ENCODE measurements around the gene IGF2BP2.
"Not testable (repeated sequence)": the region's sequence is repeated elsewhere in the genome, so short reads cannot be mapped to it uniquely, and the experiment has no call there.

IGF2BP2 gene

DNA sequence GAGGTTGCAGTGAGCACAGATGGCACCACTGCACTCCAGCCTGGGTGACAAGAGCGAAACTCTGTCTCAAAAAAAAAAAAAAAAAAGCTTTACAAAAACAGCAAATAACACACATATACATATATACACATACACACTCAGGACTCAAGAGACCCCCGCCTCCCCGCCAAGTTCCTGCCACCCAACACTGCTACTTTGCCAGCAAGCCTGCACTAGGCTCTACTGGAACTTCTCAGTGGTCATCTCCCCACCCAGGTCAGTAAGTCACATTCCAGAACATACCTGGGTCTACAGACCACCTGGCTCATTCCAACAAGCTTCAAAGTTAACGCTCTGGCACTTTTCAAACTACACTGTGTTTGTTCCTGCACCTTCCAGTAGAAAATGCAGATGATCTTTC is 176.4 kb downstream of the IGF2BP2 start:
- Histone ChIP-seq H3K4me1 (ENCODE audit: control insufficient read depth, insufficient read depth, low read length, poor library complexity, severe bottlenecking) (peaks cover 18% of the 10 kb centered on the region), H3K36me3 (ENCODE audit: control insufficient read depth, insufficient read depth, low read length) (peaks cover 97% of the 10 kb centered on the region), H3K9me3 (ENCODE audit: control insufficient read depth, low read length) (no peaks in the 10 kb centered on the region), H3K4me3 (ENCODE audit: extremely low read depth, insufficient read depth, low read length, poor library complexity, severe bottlenecking) (no peak overlapping the region), H3K27ac (ENCODE audit: low read depth, low read length, severe bottlenecking) (no peak overlapping the region)
- WGBS, 2 experiments (ENCODE audit: insufficient coverage in 2 of 2), result 91 to 100% methylated on average over 3 of the region's 4 CpGs

DNA sequence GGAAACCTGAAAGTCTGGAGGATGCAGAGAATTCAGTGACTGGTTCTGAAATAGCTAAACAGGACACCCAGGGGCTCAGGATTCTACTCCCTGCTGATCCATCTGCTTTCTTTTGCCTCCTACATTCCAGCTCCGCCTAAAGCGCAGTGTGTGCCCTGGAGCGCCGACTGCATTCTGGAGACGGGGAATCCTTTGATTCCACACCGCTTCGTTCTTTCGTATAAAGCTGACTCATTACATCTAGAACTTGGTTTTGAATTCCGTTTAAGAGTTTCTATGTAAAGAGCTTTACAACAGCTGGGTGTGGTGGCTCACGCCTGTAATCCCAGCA is 177.0 kb downstream of the IGF2BP2 start:
- Histone ChIP-seq H3K27ac (ENCODE audit: low read depth, low read length, severe bottlenecking) (peak overlapping the region; percentile 10), H3K4me1 (ENCODE audit: control insufficient read depth, insufficient read depth, low read length, poor library complexity, severe bottlenecking) (peaks cover 18% of the 10 kb centered on the region), H3K36me3 (ENCODE audit: control insufficient read depth, insufficient read depth, low read length) (peaks cover 99% of the 10 kb centered on the region), H3K9me3 (ENCODE audit: control insufficient read depth, low read length) (no peaks in the 10 kb centered on the region), H3K4me3 (ENCODE audit: extremely low read depth, insufficient read depth, low read length, poor library complexity, severe bottlenecking) (no peak overlapping the region)
- WGBS, 2 experiments (ENCODE audit: insufficient coverage in 2 of 2), result 94 to 98% methylated on average over 6 to 10 of the region's 10 CpGs

- no peaks in the 10 kb centered on the region for H3K9me3 ChIP-seq (ENCODE audit: control insufficient read depth, low read length)
- peaks cover 99% of the 10 kb centered on the region for H3K36me3 ChIP-seq (ENCODE audit: control insufficient read depth, insufficient read depth, low read length)
- 91 to 94% methylated on average over 13 to 17 of the region's 19 CpGs for WGBS, 2 experiments (ENCODE audit: insufficient coverage in 2 of 2)
- H3K27ac ChIP-seq (ENCODE audit: low read depth, low read length, severe bottlenecking), result peak overlapping the region; percentile 10
- peaks cover 18% of the 10 kb centered on the region for H3K4me1 ChIP-seq (ENCODE audit: control insufficient read depth, insufficient read depth, low read length, poor library complexity, severe bottlenecking)
- H3K4me3 ChIP-seq (ENCODE audit: extremely low read depth, insufficient read depth, low read length, poor library complexity, severe bottlenecking), result no peak overlapping the region
Observed at GRCh38 chr3:185647134-185647879, 177.5 kb downstream of the IGF2BP2 start.

- H3K27ac ChIP-seq (ENCODE audit: low read depth, low read length, severe bottlenecking), result peak overlapping the region; percentile 29
- 80 to 89% methylated on average over 10 of the region's 14 CpGs for WGBS, 2 experiments (ENCODE audit: insufficient coverage in 2 of 2)
- H3K36me3 ChIP-seq (ENCODE audit: control insufficient read depth, insufficient read depth, low read length), result peaks cover 99% of the 10 kb centered on the region
- no peak overlapping the region for H3K4me3 ChIP-seq (ENCODE audit: extremely low read depth, insufficient read depth, low read length, poor library complexity, severe bottlenecking)
- H3K4me1 ChIP-seq (ENCODE audit: control insufficient read depth, insufficient read depth, low read length, poor library complexity, severe bottlenecking), result peaks cover 18% of the 10 kb centered on the region
- no peaks in the 10 kb centered on the region for H3K9me3 ChIP-seq (ENCODE audit: control insufficient read depth, low read length)
Observed at GRCh38 chr3:185646382-185647133, 178.3 kb downstream of the IGF2BP2 start.

GRCh38 chr3:185645596-185646381 is 179.1 kb downstream of the IGF2BP2 start:
- Histone ChIP-seq H3K4me3 (ENCODE audit: extremely low read depth, insufficient read depth, low read length, poor library complexity, severe bottlenecking) (no peak overlapping the region), H3K9me3 (ENCODE audit: control insufficient read depth, low read length) (no peaks in the 10 kb centered on the region), H3K36me3 (ENCODE audit: control insufficient read depth, insufficient read depth, low read length) (peaks cover 96% of the 10 kb centered on the region), H3K27ac (ENCODE audit: low read depth, low read length, severe bottlenecking) (peak overlapping the region; percentile 2), H3K4me1 (ENCODE audit: control insufficient read depth, insufficient read depth, low read length, poor library complexity, severe bottlenecking) (peaks cover 18% of the 10 kb centered on the region)
- 81 to 83% methylated on average over 10 to 15 of the region's 16 CpGs for WGBS, 2 experiments (ENCODE audit: insufficient coverage in 2 of 2)

DNA sequence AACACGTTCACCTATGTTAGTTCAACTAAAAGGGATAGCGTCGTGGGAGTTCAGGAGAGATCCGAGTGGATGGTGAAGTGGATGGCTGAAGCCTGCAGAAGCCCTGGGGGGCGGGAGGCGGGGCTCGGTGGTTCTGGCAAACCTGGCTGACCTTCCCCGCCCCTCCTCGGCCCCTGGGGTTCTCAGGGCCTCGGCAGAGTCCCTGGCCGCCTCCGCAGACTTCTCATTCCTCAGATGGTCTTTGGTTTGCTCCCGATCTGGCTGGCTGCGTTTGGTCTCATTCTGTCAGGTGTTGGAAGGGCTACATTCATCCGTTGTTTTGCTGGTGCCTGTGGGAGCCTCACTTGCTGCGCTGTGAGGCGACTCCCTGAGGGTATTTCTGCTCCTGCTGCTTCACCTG is 179.7 kb downstream of the IGF2BP2 start:
- H3K4me1 ChIP-seq (ENCODE audit: control insufficient read depth, insufficient read depth, low read length, poor library complexity, severe bottlenecking), result peaks cover 18% of the 10 kb centered on the region
- WGBS, 2 experiments (ENCODE audit: insufficient coverage in 2 of 2), result 82 to 88% methylated on average over 13 to 16 of the region's 17 CpGs
- not testable (repeated sequence) for H3K4me3 ChIP-seq (ENCODE audit: extremely low read depth, insufficient read depth, low read length, poor library complexity, severe bottlenecking); H3K9me3 ChIP-seq (ENCODE audit: control insufficient read depth, low read length); H3K27ac ChIP-seq (ENCODE audit: low read depth, low read length, severe bottlenecking)
- peaks cover 94% of the 10 kb centered on the region for H3K36me3 ChIP-seq (ENCODE audit: control insufficient read depth, insufficient read depth, low read length)

DNA sequence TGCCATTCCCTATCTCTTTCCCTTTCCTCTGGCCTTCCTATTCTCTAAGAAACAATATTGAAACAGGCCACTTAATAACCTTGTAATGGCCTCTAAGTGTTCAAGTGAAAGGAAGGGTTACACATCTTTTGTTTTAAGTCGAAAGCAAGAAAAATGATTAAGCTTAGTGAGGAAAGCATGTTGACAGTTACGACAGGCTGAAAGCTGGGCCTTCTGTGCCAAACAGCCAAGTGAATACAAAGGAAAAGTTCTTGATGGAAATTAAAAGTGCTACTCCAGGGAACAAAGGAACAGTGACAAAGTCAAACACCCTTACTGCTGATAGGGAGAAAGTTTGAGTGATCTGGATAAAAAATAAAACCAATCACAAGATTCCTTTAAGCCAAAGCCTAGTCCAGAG is 184.5 kb downstream of the IGF2BP2 start:
- no peak overlapping the region for H3K27ac ChIP-seq (ENCODE audit: low read depth, low read length, severe bottlenecking)
- WGBS, 2 experiments (ENCODE audit: insufficient coverage in 2 of 2), result 92 to 100% methylated on average over 1 to 2 of the region's 2 CpGs
- no peaks in the 10 kb centered on the region for H3K4me1 ChIP-seq (ENCODE audit: control insufficient read depth, insufficient read depth, low read length, poor library complexity, severe bottlenecking)
- H3K4me3 ChIP-seq (ENCODE audit: extremely low read depth, insufficient read depth, low read length, poor library complexity, severe bottlenecking), result no peak overlapping the region
- peaks cover 48% of the 10 kb centered on the region for H3K36me3 ChIP-seq (ENCODE audit: control insufficient read depth, insufficient read depth, low read length)
- H3K9me3 ChIP-seq (ENCODE audit: control insufficient read depth, low read length), result no peaks in the 10 kb centered on the region

DNA sequence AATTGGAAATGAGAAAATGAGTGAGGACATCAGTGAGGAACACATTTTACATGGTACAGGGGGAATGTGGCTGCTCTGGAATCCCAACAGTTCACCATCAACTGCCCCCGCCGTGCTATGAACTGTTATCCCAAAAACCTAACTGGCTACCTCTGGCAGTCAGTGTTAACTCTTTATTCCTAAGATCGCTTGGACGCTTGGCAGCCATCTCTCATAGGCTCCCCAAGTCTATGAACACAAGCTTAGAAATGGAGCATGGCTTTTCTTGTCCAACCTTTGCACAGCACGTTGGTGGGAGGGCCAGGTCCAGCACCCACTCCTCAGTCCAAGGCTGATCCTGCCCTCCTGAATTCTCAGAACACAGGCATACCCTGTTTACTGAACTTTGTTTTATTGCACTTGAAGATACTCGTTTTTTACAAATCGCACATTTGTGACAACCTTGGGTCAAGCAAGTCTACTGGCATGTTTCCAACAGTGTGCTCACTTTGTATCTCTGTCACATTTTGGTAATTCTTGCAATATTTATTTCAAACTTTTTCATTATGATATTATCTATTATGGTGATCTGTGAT is 185.1 kb downstream of the IGF2BP2 start:
- Histone ChIP-seq H3K4me1 (ENCODE audit: control insufficient read depth, insufficient read depth, low read length, poor library complexity, severe bottlenecking) (no peaks in the 10 kb centered on the region), H3K36me3 (ENCODE audit: control insufficient read depth, insufficient read depth, low read length) (peaks cover 42% of the 10 kb centered on the region), H3K4me3 (ENCODE audit: extremely low read depth, insufficient read depth, low read length, poor library complexity, severe bottlenecking) (no peak overlapping the region), H3K9me3 (ENCODE audit: control insufficient read depth, low read length) (no peaks in the 10 kb centered on the region), H3K27ac (ENCODE audit: low read depth, low read length, severe bottlenecking) (no peak overlapping the region)
- 81 to 87% methylated on average over 7 of the region's 7 CpGs for WGBS, 2 experiments (ENCODE audit: insufficient coverage in 2 of 2)

DNA sequence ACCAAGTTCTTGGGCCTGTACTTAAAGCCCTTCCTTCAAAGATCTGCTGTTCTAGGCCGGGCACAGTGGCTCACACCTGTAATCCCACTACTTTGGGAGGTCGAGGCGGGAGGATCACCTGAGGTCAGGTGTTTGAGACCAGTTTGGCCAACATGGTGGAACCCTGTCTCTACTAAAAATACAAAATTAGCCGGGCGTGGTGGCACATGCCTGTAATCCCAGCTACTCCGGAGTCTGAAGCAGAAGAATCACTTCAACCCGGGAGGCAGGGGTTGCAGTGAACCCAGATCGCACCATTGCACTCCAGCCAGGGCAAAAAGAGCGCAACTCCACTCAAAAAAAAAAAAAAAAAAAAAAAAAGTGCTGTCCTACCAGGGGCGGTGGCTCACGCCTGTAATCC is 186.2 kb downstream of the IGF2BP2 start:
- H3K4me3 ChIP-seq (ENCODE audit: extremely low read depth, insufficient read depth, low read length, poor library complexity, severe bottlenecking); H3K27ac ChIP-seq (ENCODE audit: low read depth, low read length, severe bottlenecking); H3K9me3 ChIP-seq (ENCODE audit: control insufficient read depth, low read length); H3K4me1 ChIP-seq (ENCODE audit: control insufficient read depth, insufficient read depth, low read length, poor library complexity, severe bottlenecking): not testable (repeated sequence)
- H3K36me3 ChIP-seq (ENCODE audit: control insufficient read depth, insufficient read depth, low read length), result peaks cover 32% of the 10 kb centered on the region
- WGBS, 2 experiments (ENCODE audit: insufficient coverage in 2 of 2), result 97 to 100% methylated on average over 5 to 8 of the region's 11 CpGs

DNA sequence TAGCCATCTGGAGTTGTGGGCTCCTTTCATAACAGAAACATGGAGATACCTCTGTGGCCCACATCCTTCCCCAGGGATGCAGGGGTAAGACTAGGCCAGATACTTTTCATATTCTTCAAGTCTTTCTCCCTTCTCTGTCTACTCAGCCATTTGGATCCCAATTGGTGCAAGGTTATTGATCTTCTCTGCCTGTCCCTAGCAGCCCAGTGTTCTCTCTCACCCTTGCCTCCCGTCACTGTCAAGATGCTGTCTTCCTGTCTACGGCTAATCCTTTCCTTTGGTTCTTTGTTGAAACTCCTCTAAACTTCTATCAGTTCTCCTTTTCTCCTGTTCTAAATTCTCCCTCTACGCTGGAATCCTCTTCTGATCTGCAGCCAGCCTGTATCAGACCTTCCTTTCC is 187.5 kb downstream of the IGF2BP2 start:
- 95 to 96% methylated on average over 3 of the region's 3 CpGs for WGBS, 2 experiments (ENCODE audit: insufficient coverage in 2 of 2)
- peaks cover 20% of the 10 kb centered on the region for H3K36me3 ChIP-seq (ENCODE audit: control insufficient read depth, insufficient read depth, low read length)
- H3K4me1 ChIP-seq (ENCODE audit: control insufficient read depth, insufficient read depth, low read length, poor library complexity, severe bottlenecking), result no peaks in the 10 kb centered on the region
- no peak overlapping the region for H3K27ac ChIP-seq (ENCODE audit: low read depth, low read length, severe bottlenecking)
- no peaks in the 10 kb centered on the region for H3K9me3 ChIP-seq (ENCODE audit: control insufficient read depth, low read length)
- no peak overlapping the region for H3K4me3 ChIP-seq (ENCODE audit: extremely low read depth, insufficient read depth, low read length, poor library complexity, severe bottlenecking)
